Measurements from ENCODE around the gene MAST2. TPM values are rescaled to one million over a fixed set of nuclear protein-coding genes. Genes with fewer than 3 reads are reported as not detected.

Gene MAST2
- total and polyA plus RNA-seq, 2 of the 13 experiments (the other 11 are each of a cell fraction or from before 2014, with no cell fraction given), result 15.3 to 23.0 TPM

DNA sequence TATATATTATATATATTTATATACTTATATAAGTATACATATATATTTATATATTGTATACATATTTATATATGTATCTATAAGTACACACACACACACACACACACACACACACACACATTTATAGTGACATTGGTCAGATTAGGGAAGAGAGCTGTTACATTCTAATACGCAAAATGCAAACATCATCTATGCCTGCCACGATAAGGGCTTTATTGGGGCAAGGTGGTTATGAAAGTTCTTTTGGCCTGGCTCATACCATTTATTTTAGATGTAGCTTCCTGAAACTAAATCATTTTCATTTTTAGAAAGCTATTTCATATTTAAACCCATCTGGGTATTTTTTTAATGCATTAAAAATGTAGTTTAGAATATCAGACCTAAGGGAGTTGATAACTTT lies 82.8 kb downstream of the MAST2 start:
- intact Hi-C loops (cut with micrococcal nuclease; ENCODE audit: unreplicated experiment), result loop anchor here (5.0 kb wide), 1 partner anchor 199 kb away; the partner anchor contains the start of genes GPBP1L1 and TMEM69
- ATAC-seq (no peak), DNase-seq (ENCODE audit: low spot score) (no peak), FAIRE-seq (no peak)
- H3K4me3 ChIP-seq (replicated peaks in 1 of 3; ENCODE audit: insufficient read depth in 1 of 3, low read depth in 2 of 3, low read length in 3 of 3), result no peak overlapping the region
- no peaks in the 10 kb centered on the region for H3K9me3 ChIP-seq (ENCODE audit: low read length)
- TF ChIP-seq ZNF614 (CRISPR knock-in tag; IDR thresholded peaks at IDR 0.05; ENCODE audit: borderline replicate concordance), result no peak
- TF ChIP-seq AKAP8 (CRISPR knock-in tag; IDR thresholded peaks at IDR 0.05), result no peak
- TF ChIP-seq ZNF710 (CRISPR knock-in tag; IDR thresholded peaks at IDR 0.05; ENCODE audit: borderline replicate concordance), result no peak
- no peak for TF ChIP-seq SRY (CRISPR knock-in tag; IDR thresholded peaks at IDR 0.05)
- TF ChIP-seq SMAD9 (CRISPR knock-in tag; IDR thresholded peaks at IDR 0.05), result no peak
- no peak for TF ChIP-seq PPARG (CRISPR knock-in tag; conservative IDR thresholded peaks at IDR 0.05)
- no peak for TF ChIP-seq ZNF567 (CRISPR knock-in tag; IDR thresholded peaks at IDR 0.05; ENCODE audit: borderline replicate concordance)
- TF ChIP-seq, protein P1, sequence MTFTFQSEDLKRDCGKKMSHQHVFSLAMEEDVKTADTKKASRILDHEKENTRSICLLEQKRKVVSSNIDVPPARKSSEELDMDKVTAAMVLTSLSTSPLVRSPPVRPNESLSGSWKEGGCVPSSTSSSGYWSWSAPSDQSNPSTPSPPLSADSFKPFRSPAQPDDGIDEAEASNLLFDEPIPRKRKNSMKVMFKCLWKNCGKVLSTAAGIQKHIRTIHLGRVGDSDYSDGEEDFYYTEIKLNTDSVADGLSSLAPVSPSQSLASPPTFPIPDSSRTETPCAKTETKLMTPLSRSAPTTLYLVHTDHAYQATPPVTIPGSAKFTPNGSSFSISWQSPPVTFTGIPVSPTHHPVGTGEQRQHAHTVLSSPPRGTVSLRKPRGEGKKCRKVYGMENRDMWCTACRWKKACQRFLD (CRISPR knock-in tag; IDR thresholded peaks at IDR 0.05; ENCODE audit: borderline replicate concordance), result no peak
- TF ChIP-seq ZNF282 (IDR thresholded peaks at IDR 0.05; ENCODE audit: partially characterized antibody), result no peak
- TF ChIP-seq SMAD3 (CRISPR knock-in tag; IDR thresholded peaks at IDR 0.05), result no peak
- no peak for TF ChIP-seq NR3C1 (CRISPR knock-in tag; IDR thresholded peaks at IDR 0.05)
- no peak for TF ChIP-seq E2F5 (CRISPR knock-in tag; conservative IDR thresholded peaks at IDR 0.05)
- TF ChIP-seq ZNF44 (CRISPR knock-in tag; IDR thresholded peaks at IDR 0.05), result no peak
- TF ChIP-seq ZNF598 (CRISPR knock-in tag; IDR thresholded peaks at IDR 0.05; ENCODE audit: borderline replicate concordance), result no peak
- TF ChIP-seq SMARCC2 (IDR thresholded peaks at IDR 0.05), result no peak
- no peak for TF ChIP-seq ATF1 (CRISPR knock-in tag; IDR thresholded peaks at IDR 0.05)
- TF ChIP-seq FOXC1 (CRISPR knock-in tag; IDR thresholded peaks at IDR 0.05; ENCODE audit: borderline replicate concordance), result no peak
- no peak for TF ChIP-seq CENPT (CRISPR knock-in tag; IDR thresholded peaks at IDR 0.05; ENCODE audit: low read depth)
- H3K79me2 ChIP-seq (ENCODE audit: insufficient read depth, low read length), result peaks cover 8% of the 10 kb centered on the region
- H4K20me1 ChIP-seq (ENCODE audit: insufficient read depth, low read length), result no peaks in the 10 kb centered on the region
- peaks cover 40% of the 10 kb centered on the region for H3K4me1 ChIP-seq (ENCODE audit: insufficient read depth, low read length)
- BruUV-seq (replicated peaks), result no TSS peak
- no peak overlapping the region for H3K27ac ChIP-seq (ENCODE audit: extremely low read length, insufficient read depth, low read length)
- ChIA-PET POLR2A (interaction anchor here (0.5 kb wide), 1 partner anchor 86 kb away, joined by 3 read pairs; no protein-coding TSS in a partner anchor), CTCF (ENCODE audit: low intra/inter-chr PET ratio, low total read pairs) (no interaction called here)
- WGBS (ENCODE audit: low lambda C conversion rate), result 97% methylated on average over 2 of the region's 2 CpGs
- H3K27me3 ChIP-seq (ENCODE audit: control insufficient read depth in 1 of 2, insufficient read depth in 2 of 2, low read length in 2 of 2), result no peaks in the 10 kb centered on the region
- H3K9ac ChIP-seq (ENCODE audit: insufficient read depth, low read depth, low read length), result no peak overlapping the region
- H2AFZ ChIP-seq (ENCODE audit: low read length), result no peak overlapping the region
- in situ Hi-C loops (cut with HindIII; ENCODE audit: extremely low pct_ligation_motif_present, low pct_unique_long_range_greater_than_20kb), result no loop called here
- H3K36me3 ChIP-seq (replicated peaks in 1 of 2; ENCODE audit: control insufficient read depth in 1 of 2, insufficient read depth in 2 of 2, low read length in 2 of 2), result no peaks in the 10 kb centered on the region; a peak in 2 of 5 replicates
- no peak overlapping the region for H3K4me2 ChIP-seq (ENCODE audit: low read depth, low read length)

Data from HepG2 (cell line).